HG03095 (cell line): Measurements from ENCODE around the gene SLC38A3.

Experiments
- ATAC-seq: cut with Tn5 transposase; IDR thresholded peaks from one replicate; pipeline ENCODE4 v1.9.1; 2021; ENCODE audit warnings: moderate library complexity; ENCODE audit not compliant: unreplicated experiment

SLC38A3 gene

GRCh38 chr3:50265571-50265970 lies 60.5 kb downstream of the SLC38A3 start:
- ATAC-seq = no peak

DNA sequence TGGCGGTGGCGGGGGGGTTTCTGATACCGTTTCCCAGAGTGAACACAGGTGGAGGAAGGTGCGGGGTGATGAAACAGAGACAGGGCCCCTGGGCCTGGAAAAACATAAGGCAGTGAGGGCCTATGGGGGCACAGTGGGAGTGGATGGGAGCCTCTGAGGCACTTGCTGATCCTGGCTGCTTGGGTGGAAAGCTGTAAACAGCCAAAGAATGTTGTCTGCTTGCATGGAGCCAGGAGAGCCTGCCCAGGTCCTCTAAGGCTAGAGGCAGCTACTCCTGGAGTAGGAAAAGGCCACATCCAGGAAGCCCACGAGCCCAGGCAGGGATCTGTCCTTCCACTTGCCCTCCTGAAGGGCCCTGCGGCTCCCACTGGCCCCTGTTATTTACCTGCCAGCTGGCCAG lies 60.9 kb downstream of the SLC38A3 start:
- no peak for ATAC-seq

DNA sequence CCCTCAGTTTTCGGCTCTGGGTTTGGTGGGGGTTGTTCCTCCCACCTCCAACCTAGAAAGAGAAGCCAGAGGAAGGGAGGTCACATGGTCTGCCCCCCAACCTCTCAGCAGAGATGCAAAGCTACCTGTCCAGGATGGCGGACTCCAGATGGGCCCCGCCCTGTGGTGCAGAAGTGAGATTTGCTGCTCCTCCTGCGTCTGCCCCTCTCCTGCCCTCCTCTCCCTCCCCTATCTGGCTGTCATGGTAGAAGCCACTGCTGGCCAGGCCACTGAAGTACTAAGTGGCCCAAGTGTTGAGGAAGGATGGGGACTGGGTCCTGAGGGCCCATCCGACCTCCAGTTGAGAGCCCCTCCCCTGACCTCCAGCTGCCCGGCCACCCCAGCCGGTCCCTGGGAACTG lies 61.8 kb downstream of the SLC38A3 start:
- ATAC-seq = no peak

GRCh38 chr3:50267280-50267913 lies 62.3 kb downstream of the SLC38A3 start:
- no peak for ATAC-seq

- ATAC-seq = no peak
Measured at GRCh38 chr3:50268276-50268675, 63.2 kb downstream of the SLC38A3 start.

DNA sequence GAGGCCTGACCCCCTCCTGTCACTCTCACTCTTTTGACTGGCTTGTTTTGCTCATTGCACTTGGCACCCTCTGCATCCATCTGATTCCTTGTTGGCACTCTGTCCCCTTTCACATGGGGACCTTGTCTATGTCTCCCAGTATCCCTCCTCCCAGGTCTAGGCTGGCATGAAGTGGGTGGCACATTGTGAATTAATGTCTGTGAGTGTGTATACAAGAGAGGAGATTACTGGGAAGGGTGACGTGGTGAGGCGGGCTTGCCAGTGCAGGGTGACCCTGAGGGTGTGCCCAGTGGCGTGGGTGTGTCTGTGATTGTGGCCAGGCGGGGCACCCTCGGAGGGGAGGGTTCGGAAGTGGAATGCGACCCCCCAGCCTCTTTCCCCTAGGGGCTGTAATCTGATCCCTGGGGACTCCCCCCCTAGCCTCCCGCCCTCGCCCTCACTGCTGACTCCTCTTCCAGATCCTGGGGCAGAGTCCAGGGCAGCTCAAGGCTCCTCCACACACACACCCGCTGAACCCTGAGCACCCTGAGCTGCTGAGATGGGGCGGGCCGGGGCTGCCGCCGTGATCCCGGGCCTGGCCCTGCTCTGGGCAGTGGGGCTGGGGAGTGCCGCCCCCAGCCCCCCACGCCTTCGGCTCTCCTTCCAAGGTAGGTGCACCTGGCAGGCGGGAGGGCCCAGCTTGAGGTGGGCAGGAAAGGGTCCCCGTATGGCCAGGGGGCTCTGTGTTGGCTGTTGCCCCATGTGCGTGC lies 63.8 kb downstream of the SLC38A3 start, which contains the start of gene SEMA3B:
Gene SEMA3B, plus strand, starts transcription at position 445 of the 749 bp plus-strand sequence. Its CDS starts 94 bp downstream, at position 539.
- no peak for ATAC-seq

- no peak for ATAC-seq
Measured at GRCh38 chr3:50269460-50269859, 64.4 kb downstream of the SLC38A3 start.

GRCh38 chr3:50269977-50270413 lies 64.9 kb downstream of the SLC38A3 start:
- no peak for ATAC-seq

- ATAC-seq = no peak
Measured at GRCh38 chr3:50270422-50271224, 65.6 kb downstream of the SLC38A3 start.
